Ecto neural progenitor cell (in vitro differentiated cells): ENCODE results near the gene ALPK3.
"Not testable (repeated sequence)": the region's sequence is repeated elsewhere in the genome, so short reads cannot be mapped to it uniquely, and the experiment has no call there.

Experiments used
- DNase-seq: peaks from one replicate; pipeline ENCODE4 v3.0.0-alpha.2; 2018; ENCODE audit warnings: low spot score

ALPK3 gene

DNA sequence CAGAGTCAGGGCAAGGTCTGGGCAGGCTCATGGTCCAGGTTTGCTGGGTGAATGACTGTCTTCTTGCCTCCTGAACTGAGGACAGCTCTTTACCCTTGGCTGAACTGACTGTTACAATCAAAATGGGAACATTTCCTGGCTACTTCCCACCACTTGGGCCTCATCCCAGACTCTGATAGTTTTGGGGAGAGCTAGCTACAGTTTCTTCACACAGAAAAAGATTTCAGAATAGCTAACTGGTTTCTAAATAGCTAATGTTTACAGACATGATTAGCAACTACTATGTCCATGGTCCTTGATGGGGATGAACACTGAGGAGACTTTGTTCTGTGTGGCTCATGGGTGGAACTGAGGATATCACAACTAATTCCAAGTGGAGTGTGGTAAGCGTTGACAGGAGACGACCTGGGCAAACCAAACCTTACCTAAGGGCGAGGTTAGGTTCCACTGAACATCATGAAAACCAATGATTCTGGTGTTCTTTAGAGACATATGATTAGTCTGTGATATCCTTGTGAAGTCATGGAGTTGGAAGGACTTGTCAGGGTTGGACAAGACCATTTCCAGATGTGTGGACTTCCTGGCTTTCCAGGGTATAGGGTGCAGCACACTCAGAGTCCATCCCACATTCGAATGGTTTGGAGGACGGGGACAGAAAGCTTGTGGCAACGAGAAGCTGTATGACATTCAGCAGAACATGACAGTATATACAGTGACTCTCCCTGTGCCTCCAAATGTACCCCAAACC is 7.3 kb downstream of the ALPK3 start:
- DNase-seq, result no peak

- DNase-seq, result no peak
These were observed 9.2 kb downstream of the ALPK3 start for GRCh38 chr15:84826369-84826823.

- DNase-seq, result no peak
These were observed 10.1 kb downstream of the ALPK3 start for GRCh38 chr15:84827246-84827645.

DNA sequence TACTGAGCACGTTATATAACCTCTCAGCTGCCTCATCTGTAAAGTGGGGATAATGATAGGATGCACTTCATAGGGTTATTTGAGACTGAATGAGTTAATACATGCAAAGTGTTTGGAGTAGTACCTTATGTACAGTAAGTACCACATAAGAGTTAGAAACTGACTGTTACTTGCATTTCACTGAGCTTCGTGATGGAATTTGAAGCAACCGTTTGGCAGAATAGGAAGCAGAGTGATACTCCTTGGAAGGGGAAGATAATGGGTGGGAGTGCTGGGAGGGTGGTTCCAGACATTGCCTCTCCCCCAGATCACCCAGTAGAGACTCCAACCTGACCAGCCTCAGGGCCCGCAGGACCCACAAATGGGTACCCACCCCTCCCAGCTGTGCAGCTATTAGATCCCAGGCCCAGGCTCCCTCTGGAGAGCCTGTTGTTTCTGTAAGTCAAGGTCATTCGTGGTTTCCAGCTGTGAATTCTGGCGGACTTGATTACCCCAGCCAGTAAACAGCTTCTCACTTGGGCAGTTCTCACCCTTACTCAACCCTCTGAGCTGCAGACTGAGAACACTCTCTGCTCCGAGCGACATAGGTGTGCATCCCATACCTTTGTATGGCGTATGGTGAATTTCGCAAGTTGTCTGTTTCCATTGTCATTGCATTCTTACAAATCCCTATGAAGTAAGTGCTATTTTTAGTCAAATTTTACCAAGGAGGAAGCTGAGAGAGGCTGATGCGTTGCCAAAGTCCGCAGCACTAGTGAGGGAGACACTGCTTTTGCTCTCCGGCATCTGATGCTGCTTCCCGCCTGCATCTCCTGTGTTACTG is 11.1 kb downstream of the ALPK3 start:
- DNase-seq, result no peak

DNA sequence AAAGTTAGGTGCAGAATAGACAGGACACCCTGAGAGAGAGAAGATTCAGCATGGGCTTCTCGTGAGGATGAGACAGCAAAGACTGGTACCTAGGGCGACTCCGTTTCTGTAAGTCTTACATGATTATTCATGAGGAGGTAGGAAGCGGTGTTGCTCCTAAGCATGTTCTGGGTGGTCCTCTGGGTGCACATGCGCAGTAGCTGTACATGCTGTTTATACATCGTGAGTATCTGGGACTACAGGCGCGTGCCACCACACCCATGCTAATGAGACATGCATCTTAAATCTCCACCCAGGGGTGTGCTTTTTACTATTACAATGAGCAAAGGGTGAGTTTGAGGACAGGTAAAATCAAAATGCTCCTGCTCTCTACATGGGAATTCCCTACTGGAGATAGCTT is 12.3 kb downstream of the ALPK3 start:
- DNase-seq, result no peak

GRCh38 chr15:84830036-84830435 is 12.9 kb downstream of the ALPK3 start:
- DNase-seq, result no peak

- no peak for DNase-seq
These were observed 13.9 kb downstream of the ALPK3 start for GRCh38 chr15:84831028-84831427.

GRCh38 chr15:84831613-84832012 is 14.5 kb downstream of the ALPK3 start:
- no peak for DNase-seq

- DNase-seq, result no peak
These were observed 15.4 kb downstream of the ALPK3 start for GRCh38 chr15:84832448-84833040.

- DNase-seq, result no peak
These were observed 16.5 kb downstream of the ALPK3 start for GRCh38 chr15:84833447-84834228.

DNA sequence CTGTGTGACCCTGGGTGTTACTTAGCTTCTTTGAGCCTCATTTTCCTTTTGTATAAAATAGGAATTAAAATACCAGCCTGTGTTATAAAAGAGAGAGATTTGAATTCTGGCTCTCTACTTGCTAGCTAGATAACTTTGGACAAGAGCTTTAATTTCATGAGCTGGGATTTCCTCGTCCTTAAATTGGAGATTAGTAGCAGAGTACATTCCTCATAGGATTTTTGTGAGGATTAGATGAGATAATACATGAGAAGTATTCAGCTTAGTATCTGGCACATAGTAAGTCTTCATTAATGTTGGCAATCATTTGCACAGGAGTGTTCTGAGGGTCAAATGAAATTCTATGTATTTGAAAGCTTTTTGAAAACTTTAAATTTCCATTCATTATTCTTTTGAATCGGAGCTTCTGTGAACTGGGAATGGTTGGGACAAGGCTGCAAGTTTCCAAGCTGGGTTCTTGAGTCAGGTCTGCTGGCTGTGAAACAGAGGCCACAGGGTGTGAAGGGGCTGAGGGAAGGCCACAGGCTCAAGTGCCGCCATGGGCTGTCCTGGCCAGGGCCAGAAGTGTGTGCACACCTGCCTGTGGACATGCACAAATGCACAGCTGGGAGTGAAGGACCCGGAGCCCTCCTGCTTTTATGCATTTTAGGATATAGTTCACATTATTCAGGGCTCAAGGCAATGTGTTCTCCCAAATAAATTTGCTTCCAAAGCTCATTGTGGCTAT is 17.2 kb downstream of the ALPK3 start:
- no peak for DNase-seq

- no peak for DNase-seq
These were observed 17.8 kb downstream of the ALPK3 start for GRCh38 chr15:84834969-84835368.

DNA sequence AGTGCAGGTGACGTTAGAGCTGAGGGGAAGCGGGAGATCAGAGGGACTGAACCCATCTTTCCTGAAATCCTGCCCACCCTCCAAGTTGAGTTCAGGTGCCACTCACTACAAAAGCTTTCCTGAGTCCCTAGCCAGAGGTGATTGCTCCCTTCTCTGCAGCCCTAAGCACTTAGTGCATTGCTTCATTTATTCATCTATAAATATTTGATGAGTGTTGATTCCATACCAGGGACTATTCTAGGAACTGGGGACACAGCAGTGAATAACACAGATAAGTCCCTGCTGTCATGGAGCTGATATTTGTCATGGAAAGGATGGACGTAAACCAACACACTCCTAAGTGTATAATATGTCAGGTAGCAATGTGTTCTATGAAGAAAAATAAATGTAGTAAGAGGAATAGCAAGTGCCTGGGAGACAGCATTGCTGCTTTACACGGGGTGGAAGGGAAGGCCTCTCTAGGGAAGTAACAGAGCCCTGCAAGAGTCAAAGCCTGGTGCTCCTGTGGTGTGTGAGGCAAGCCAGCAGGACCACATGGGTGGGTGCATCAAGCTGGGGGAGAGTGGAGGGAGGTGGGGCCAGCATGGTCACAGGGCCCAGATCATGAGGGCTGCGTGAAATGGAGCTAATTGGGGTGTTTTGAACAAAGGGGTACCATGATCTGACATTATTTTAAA is 18.6 kb downstream of the ALPK3 start:
- DNase-seq, result no peak

DNA sequence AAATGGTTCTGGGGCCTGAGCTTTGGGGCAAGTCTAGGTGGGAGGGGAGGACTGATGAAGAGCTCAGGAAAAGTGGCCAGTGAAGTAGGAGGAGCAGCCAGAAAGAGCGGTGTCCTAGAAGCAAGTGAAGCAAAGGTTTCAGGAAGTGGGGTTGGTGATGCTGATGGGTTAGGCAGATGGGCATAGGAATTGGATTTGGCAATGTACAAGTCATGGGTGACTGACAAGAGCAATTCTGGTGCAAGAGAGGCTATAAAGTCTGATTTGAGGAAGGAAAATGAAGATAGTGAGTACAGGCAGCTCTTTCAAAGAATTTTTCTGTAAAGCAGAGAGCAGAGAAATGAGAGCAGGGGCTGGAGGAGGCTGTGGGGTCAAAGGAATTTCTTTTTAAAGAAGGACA is 19.7 kb downstream of the ALPK3 start:
- no peak for DNase-seq

GRCh38 chr15:84839714-84840113 is 22.6 kb downstream of the ALPK3 start:
- DNase-seq, result no peak

DNA sequence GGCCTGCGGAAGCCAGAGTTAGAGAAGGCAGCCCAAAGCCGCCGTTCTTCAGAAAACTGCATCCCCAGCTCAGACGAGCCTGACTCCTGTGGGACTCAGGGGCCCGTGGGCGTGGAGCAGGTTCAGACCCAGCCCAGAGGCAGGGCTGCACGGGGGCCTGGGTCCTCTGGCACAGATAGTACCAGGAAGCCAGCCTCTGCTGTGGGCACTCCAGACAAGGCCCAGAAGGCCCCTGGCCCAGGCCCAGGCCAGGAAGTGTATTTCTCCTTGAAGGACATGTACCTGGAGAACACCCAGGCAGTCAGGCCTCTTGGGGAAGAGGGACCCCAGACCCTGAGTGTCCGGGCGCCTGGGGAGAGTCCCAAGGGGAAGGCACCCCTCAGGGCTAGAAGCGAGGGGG is 23.1 kb downstream of the ALPK3 start:
- no peak for DNase-seq

GRCh38 chr15:84840741-84841429 is 23.7 kb downstream of the ALPK3 start:
- DNase-seq, result no peak

GRCh38 chr15:84842781-84843180 is 25.6 kb downstream of the ALPK3 start:
- DNase-seq, result no peak

DNA sequence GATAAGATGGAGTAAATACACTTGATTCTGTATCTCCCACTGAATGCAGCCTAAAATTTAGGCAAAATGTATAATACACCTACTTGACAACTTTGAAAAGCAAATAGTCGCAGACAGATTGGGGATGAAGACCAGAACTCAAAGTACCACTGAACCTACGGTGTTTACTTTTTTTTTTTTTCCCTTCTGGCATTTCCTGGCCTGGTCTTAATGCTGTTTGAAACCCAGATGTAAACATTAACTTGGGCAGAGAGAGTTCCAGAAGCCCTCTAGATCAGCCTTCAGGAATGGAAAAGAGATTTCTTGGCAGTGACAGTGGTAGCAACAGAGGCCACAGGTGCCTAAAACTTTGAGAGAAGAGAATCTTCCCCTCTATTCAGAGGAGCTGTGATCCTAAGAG is 27.8 kb downstream of the ALPK3 start:
- no peak for DNase-seq

- not testable (repeated sequence) for DNase-seq
These were observed 28.5 kb downstream of the ALPK3 start for GRCh38 chr15:84845631-84846030.
